NOMO-1 treated with dmso at 0.1 percent for 144 hours (cell line): ENCODE measurements around the gene TBC1D16.
"Not testable (repeated sequence)": the region's sequence is repeated elsewhere in the genome, so short reads cannot be mapped to it uniquely, and the experiment has no call there.

Experiments
- DNase-seq: peaks from one replicate; lab custom pipeline; 2025; ENCODE audit not compliant: unreplicated experiment; lab: John Stamatoyannopoulos, UW

TBC1D16 gene

DNA sequence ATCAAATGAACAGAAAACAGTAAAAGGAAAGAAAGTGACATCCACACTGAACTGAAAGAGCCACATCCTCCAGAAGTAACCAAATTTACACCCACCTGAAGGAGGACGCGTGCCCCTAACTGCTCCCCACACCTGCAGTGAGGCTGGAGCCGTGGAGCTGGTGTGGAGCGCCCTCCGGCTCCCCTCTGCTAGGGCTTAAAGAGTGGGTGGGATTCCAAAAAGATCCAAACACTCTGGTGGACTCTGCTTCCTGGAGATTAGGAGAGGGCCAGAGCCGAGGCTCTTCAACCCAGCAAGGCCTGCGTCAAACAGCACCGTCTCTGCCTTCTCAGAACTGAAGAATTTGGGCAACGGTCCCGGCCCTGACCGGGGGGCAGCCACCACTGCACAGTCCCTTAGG is 16.0 kb upstream of the TBC1D16 start:
- DNase-seq, result no peak

DNA sequence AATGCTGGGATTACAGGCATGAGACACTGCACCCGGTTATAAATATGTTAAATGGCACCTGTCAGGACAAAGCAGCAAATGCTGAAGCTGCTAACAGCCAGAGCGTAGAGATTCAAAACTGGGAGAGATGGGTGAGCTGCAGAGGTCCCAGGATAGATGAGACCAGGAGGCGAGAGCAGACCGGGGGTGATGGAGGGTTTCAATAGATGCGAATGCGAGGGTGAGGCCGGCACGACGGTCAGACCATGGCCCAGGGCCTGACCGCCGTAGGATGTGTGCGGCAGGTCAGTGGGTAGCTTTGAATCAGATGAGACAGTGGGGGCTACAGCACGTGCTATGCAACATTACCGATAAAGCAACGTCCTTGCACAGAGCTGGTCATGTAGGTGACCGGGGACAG is 15.0 kb upstream of the TBC1D16 start:
- DNase-seq, result no peak

DNA sequence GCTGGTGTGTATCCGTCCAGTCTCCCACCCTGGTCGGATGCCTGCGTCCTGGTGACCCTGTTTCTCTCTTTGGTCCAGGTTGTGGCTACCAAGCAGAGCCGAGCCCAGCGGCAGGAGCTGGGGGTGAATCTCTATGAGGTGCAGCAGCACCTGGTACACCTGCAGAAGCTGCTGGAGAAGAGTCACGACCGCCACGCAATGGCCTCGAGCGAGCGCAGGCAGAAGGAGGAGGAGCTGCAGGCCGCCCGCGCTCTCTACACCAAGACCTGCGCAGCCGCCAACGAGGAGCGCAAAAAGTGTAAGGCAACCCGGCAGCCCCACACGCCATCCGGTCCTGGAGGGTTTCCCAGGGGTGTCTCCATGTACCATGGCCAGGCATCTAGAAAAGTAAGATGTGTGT is 14.3 kb upstream of the TBC1D16 start:
- no peak for DNase-seq

DNA sequence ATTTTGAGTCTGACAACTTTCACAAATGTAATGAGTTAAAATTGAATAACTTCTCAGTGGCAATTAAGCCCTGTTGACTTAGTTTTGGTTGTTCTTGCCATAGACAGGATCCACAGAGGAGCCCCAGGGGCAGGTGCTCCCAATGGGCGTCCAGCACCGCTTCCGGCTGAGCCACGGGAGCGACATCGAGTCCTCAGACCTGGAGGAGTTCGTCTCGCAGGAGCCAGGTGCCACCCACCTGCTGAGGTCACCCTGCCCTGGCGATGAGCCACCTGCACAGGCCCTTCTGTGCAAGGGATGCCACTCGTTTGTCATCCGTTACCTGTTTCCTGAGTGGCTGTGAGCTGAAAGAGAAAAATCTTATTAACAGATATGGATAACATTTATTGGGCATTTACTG is 11.5 kb upstream of the TBC1D16 start:
- DNase-seq, result no peak

DNA sequence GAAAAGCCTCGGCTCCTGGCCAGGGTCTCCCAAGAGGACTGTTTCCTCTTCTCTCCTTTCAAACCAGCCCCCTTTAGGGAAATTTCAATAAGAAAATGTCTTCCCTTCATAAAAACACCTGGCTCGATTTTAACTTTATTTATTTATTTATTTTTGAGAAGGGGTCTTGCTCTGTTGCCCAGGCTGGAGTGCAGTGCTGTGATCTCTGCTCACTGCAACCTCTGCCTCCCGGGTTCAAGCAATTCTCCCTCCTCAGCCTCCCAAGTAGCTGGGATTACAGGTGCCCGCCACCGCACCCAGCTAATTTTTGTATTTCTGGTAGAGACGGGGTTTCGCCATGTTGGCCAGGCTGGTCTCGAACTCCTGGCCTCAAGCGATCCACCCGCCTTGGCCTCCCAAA is 11.0 kb upstream of the TBC1D16 start:
- not testable (repeated sequence) for DNase-seq

DNA sequence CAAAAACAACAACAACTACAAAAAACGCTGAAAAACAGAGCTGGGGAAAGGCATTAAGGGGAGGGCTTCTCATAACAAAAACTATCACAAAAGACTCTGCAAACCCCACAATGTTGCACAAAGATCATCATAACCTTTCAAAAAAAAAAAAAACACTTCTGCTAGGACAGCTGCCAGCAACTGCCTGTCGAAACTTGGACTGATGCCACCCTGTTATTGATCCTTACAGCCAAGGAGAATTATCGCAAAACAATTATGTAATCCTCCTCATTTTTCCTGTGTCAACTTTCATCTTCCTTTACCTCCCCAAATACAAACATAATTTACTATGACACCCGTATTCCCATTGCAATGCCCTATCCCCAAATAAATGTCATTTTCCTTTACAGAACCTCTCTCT is 10.0 kb upstream of the TBC1D16 start:
- no peak for DNase-seq

DNA sequence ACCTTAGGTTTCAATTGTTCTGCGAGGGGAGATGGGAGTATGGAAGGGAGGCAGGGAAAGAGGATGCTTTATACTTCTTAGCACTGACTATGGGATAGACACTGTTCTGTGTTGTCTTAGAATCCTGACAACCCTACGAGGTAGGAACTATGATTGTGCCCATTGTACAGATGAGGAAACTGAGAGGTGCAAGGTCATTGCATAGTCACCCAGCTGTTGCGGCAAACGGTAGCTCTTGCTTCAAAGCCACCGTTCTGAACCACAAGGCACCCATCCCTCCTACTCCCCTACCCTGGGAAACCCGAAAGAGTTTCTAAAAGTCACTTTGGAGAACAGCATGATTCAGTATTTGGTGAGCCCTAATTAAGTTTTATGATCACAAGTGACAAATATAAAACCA is 8.3 kb upstream of the TBC1D16 start:
- no peak for DNase-seq

DNA sequence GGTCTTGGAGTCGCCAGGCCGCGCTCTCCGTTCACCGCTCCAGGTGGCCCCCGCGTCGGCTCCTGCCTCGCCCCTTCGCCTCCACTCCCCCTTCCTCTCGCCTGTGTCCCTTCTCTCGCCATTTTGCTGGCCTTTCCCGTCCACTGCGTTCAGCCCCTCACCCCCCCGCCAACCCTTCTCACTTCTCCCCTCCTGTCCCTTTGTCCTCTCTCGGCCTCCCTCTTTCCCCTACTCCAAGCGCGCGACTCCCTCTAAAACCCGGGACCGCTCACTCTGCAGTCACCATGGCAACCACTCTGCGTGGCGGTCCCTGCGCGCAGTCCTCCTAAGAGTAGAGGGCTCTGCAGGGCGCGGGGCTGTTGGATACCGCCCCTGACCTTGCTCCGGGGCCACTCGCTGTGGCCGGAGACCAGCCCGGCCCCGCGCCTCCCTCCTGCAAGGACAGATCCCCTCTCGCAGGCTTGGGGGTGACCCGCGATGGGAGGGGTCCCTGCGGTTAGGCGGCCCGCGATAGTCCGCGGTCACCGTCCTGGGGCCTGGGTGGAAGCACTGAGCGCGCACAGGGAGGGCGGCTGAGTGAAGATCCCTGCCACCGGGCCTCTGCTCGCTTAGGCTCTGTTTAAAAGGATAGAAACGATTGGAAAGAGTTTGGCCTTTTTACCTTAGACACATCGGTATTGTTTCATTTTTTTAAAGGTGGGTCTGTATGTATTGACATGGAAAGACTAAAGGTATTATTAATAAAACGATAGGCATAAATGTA is 1.2 kb upstream of the TBC1D16 start:
- DNase-seq, result no peak

DNA sequence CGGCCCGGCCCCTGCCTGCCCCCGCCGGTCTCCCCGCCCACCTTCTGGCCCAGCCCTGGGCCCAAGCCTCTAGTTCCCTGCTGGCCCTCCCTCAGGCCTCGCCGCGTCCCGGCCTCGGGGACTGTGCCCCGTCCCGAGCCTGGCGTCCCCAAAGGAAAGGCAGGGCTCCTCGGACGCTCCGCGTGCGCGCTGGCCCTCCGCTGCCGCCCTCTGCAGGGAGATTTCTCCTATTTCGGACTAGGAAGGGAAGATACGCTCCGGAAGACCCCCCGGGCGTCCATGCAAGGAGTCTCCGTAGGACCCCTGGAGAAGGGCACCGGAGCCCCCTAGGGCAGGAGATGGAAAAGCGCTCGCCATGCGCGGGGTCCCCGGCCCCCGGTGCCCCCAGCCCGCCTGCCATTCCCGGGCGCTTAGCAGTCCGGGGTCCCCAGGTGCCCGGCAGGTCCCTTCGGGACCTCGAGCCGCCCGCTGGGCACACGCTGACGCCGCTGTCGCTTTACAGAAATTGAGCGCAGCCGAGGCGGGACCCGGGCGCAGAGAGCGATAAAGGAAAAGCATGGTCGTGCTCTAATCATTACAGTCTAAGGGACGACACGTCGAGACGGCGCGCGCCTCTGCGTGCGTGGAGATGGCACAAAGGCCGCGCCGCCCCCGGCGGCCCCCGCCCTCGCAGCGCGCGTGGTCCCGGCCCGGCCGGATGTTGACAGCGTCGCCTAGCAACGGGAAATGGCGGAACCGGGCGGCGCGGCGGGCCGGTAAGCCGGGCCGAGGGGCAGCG is 454 bp upstream of the TBC1D16 start, which contains the start of gene CCDC40:
CCDC40 (plus strand) TSS at position 706 of the 778 bp plus-strand sequence; CDS start at position 727, 21 bp downstream.
- peak; percentile 69 for DNase-seq

DNA sequence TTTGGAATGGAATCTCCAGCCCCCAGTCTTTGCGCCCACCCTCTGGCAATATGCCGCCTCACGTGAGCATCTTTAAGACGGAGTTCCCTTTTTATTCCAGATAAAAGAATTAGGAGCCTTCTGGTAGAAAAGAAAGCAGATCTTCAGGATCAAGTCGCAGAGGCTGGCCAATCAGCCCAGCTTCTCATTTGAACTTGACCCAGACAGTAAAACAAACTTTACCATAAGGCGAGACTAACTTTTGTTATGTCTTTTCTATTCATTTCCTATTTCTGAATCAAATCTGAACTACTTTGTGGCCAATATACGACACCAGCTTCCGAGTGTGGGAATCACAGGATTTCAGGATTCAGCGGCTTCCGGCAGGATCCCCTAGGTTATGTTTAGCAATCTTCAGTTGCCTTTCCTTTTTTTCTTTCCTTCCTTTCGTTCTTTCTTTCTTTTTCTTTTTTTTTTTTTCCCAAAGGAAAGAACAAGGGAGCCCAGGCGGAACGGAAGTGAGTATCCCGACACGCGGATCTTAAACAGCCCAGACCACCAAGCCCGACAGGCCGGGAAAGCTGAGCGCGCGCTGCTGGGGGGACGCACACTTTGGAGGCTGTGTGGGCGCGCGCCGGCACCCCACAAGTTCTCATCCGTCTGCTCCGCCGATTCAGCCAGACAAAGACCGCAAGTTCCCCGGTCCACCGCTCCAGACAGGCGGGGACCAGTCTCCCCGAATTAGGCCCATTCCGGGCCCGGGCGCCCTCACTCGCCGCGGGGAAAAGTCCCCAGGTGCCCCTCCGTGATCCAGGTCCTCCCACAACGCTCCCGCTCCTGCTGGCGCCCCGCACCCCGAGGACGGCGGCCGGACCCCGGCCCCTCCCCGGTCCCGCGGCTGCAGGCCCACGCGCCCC is 633 bp downstream of the TBC1D16 start:
- no peak for DNase-seq

DNA sequence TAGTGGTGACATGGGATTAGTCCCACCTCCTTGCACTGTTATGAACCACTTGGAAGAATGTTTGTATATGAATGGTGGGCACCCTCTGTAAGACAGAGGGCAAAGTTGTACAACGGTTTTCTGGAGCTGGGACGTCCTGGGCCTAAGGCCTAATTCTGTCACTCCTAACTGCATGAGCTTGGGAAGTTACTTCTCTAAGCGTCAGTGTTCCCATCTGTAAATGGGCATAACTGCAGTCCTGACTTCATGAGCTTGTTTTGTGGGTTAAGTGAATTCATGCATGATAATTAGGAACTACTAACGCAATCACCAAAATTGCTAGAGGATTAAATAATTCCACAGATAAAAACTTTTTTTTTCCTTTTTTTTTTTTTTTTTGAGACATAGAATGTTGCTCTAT is 1.8 kb downstream of the TBC1D16 start:
- DNase-seq, result no peak

DNA sequence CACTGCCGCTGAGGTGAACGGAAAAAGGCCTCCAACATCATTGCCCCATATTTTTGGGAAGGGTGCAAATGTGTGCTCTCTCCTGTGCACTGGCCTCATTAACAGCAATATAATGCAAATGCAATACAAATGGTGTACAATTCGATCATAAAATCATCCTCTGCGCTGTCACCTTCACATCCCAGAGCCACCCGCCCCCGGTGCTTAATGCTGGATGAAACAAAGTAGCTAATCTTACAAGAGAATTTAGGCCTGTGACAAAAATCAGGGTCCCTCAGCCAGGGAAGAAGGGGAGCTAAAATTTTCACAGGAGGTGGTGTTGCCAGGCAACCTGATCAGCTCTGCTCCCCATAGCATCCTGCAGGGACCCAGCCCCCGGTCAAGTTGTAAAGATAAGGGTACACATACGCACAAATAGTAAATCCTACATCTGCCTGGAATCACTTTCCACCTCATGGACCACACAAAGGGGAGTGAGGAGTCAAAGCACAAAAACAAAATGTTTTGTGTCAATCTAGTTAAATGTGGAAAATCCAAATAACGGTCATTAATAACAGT is 3.0 kb downstream of the TBC1D16 start:
- DNase-seq, result no peak

DNA sequence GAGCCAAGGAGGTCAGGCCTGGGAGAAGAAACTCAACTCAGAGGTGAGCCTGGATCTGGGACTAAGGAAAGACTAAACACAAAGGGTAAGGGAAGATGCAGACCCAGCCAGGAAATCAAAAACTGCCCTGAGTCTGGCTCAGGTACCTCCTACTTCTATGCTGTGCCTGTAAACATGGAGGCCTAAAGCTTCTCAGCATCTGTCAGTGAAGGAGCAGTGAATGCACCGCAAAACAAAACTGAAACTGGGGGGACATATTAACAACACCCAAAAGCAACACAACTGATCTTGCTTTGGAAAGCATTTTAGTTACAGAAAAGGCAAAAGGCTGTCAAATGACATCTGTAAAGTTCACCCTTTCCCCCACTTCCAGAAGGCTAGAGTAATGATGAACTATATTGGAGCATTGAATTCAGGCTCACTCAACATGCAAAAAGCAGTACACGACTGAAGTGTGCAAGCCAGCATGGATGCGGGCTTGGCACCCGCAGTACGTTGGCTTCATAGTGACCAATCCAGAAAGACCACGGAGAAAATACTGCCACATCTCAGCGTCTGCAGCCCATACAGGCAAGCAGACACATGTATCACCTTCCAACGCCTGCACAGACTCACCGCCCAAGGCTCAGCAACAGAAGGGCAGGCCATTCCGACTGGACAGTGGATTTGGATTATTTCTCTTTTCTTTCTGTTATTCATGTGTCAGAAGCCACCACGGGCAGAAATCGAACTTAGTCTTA is 3.8 kb downstream of the TBC1D16 start:
- DNase-seq, result no peak

DNA sequence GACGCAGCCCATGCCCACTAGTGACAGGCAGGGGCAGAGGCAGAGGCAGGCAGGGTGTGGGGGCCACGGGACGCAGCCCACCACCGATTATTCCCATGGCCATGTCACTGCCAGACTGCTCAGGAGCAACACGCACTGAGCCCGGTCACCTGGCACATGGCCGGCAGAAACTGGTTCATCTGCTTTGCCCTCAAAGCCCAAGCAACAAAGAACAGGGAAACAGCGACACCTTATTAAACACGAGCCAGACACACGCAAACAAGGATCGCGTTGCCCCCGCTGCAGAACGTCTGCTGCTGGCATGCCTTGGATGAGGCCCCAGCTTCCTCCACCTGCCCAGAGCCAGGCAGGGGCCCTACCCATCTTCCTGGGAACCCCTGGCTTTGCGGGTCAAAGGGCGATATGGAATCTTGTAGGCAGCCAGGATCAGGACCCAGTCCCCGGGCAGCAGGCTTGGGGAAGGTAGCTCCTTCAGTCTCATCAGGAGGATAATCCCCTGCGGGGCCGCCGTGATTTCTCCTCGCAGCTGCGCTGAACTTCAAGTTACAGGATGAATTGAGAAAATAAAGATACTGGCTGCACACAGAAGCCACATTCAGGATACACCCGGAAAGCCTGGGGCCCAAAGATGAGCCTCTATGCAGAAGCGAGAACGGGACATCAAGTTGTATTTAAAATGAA is 4.8 kb downstream of the TBC1D16 start:
- DNase-seq, result no peak

DNA sequence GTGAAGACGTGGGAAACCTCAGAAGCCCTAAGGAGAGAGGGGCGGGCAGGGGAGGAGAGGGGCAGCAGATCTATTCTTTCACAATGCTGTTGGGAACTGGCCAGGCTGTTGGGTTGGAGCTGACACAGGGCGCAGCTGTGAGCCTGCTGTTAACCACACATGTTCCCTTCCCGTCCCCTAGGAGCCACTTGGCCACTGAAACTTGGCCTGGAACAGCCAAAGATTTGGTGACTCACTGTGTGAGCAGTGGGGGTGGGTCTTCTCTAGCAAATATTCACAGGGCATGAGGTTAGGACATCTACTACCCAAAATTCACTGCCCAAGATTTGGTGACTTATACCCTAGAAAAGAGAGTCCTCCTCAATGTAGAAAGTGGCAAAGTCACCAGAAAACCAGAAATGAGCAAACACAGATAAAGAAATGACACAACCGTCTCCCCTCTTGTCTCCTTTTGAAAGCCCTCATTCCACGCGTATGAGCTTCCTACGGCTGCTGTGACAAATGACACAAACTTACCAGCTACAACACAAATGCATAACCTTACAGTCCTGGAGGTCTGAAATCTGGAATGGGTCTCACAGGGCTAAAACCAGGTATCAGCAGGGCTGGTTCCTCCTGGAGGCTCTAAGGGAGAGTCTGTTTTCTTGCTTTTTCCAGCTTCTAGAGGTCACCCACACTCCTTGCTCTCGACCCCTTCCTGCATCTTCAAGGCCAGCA is 6.3 kb downstream of the TBC1D16 start:
- DNase-seq, result no peak

DNA sequence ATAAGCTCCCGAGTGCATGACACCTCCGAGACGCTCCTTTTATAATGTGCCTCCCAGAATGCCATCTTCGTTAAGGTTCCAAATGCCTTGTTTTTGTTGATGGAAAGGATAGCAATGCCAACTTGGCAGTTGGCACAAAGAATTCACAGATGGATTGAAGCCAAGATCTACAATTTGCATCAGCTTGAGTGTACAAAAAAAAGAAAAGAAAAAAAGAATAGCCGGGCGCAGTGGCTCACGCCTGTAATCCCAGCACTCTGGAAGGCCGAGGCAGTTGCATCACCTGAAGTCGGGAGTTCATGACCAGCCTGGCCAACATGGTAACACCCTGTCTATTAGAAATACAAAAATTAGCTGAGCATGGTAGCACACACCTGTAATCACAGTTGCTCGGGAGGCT is 7.6 kb downstream of the TBC1D16 start:
- no peak for DNase-seq

DNA sequence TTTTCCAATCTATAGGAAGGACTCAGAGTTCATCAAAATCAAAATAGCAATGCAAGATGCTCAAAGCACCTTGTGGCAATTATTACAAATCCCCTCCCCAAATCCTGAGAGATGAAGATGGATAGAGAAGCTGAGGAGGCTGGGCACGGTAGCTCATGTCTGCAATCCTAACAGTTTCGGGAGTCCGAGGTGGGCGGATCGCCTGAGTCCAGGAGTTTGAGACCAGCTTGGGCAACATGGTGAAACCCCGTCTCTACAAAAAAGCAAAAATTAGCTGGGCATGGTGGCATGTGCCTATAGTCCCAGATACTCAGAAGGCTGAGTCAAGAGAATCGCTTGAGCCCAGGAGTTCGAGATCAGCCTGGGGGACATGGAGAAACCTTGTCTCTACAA is 8.6 kb downstream of the TBC1D16 start:
- DNase-seq, result no peak

DNA sequence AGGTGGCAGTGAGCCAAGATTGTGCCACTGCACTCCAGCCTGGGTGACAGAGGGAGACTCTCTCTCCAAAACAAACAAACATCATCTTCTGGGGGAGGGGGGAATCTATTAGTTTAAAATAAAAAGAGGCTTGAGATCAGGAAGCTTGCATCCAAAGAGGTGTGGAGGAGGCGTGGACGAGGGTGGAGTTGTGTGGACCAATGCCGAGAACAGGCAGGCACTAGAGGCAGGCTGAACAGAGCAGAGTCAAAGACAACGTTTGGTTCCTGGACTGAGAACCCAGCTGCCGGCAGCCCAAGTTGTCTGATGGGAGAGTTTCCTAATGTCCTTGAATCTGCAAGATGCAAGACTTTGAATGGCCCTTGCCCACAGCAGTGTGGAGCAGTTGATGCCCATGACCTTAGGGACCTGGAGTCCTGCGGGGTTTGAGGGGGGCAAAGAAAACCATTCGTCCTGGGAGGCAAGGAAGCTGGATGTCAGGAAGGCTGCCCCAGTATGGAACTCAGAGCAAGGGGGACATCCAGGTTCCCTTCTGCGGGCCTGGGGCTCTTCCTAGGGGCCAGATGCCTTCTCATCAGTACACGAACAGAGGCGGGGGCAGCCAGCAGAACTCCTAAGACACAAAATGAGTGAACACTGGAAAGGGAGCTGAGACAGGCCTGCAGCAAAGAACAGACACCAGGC is 9.2 kb downstream of the TBC1D16 start:
- DNase-seq, result no peak

DNA sequence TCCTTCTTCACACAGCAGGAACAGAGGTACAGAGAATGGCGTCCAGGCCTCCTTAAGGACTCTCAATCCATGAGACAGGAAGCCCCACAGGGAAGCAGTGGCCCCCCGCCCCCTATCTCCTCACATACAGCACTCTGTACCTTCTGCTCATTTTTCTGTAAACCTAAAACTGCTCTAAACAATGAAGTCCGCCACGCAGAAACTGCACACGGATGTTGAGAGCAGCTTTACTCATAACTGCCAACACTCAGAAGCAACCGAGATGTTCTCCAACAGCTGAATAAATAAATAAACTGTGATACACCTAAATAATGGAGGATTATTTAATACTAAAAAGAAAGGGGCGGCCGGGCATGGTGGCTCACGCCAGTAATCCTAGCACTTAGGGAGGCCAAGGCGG is 9.9 kb downstream of the TBC1D16 start:
- DNase-seq, result no peak
